B cell (primary cell): ENCODE measurements around the gene HIF3A. TPM values are rescaled to one million over a fixed set of nuclear protein-coding genes. Genes with fewer than 3 reads are reported as not detected.

Experiments
- ATAC-seq: fragments of 200-7000 bp; cut with Tn5 transposase; one replicate; pipeline ENCODE4 v1.10.0; 2021; ENCODE audit warnings: low read depth, mild to moderate bottlenecking, moderate number of reproducible peaks, moderate library complexity
- CTCF ChIA-PET: fragments of 350-600 bp; sonication (Branson Sonifier 250); formaldehyde crosslinking; loops from one replicate; lab custom pipeline; 2021; ENCODE audit warnings: antibody characterized with exemption, inconsistent platforms; lab: Charles Lee
- POLR2A ChIA-PET: fragments of 350-600 bp; sonication (Branson Sonifier 250); formaldehyde crosslinking; loops from one replicate; lab custom pipeline; 2021; ENCODE audit warnings: antibody characterized with exemption; lab: Charles Lee
- DNase-seq: peaks from one replicate; pipeline ENCODE4 v3.0.0; 2013
- H2AFZ ChIP-seq: 2 replicates; pipeline ENCODE4 v1.6.1; 2012; ENCODE audit warnings: mild to moderate bottlenecking, low read depth, low read length; ENCODE audit not compliant: insufficient read depth, poor library complexity, severe bottlenecking
- H3K27ac ChIP-seq, 2 donors: 1 replicate in 1 of 2; 2 replicates in 1 of 2; pipeline ENCODE4 v1.5.1; 2012 to 2013; ENCODE audit warnings: low read length in 2 of 2, mild to moderate bottlenecking in 2 of 2, moderate library complexity in 1 of 2
- H3K27me3 ChIP-seq, 4 experiments: fragments of 200-600 bp in 1 of 4; sonication (generic) in 1 of 4; replicated peaks in 1 of 4; 1 replicate in 2 of 4; 2 replicates in 2 of 4; pipeline versions ENCODE4 v1.6.1 to v1.7.0; 2013 to 2016; ENCODE audit warnings: low read length in 3 of 4, mild to moderate bottlenecking in 2 of 4, mixed read lengths in 1 of 4, moderate library complexity in 1 of 4; ENCODE audit not compliant: insufficient read depth in 4 of 4, control insufficient read depth in 3 of 4; ENCODE audit errors: control extremely low read depth in 1 of 4
- H3K36me3 ChIP-seq, 2 experiments: replicated peaks in 1 of 2; 1 replicate in 1 of 2; 2 replicates in 1 of 2; pipeline versions ENCODE4 v1.6.1 to v1.7.1; 2013; ENCODE audit warnings: low read length in 1 of 2; ENCODE audit not compliant: insufficient read depth in 2 of 2, control insufficient read depth in 1 of 2; ENCODE audit errors: control extremely low read depth in 1 of 2, extremely low read depth in 1 of 2
- H3K4me1 ChIP-seq, 2 donors: fragments of 200-600 bp in 1 of 2; sonication (generic) in 1 of 2; 1 replicate in 1 of 2; 2 replicates in 1 of 2; pipeline versions ENCODE4 v1.5.1 to v1.6.1; 2013 to 2017; ENCODE audit warnings: low read length in 2 of 2; ENCODE audit not compliant: control insufficient read depth in 2 of 2, insufficient read depth in 2 of 2
- H3K4me2 ChIP-seq: replicated peaks from 2 replicates; pipeline ENCODE3; 2012; ENCODE audit warnings: mild to moderate bottlenecking, low read depth, low read length; ENCODE audit not compliant: poor library complexity, severe bottlenecking
- H3K4me3 ChIP-seq, 5 experiments: fragments of 200-600 bp in 1 of 5; sonication (generic) in 1 of 5; 1 replicate in 3 of 5; 2 replicates in 2 of 5; pipeline versions ENCODE4 v1.5.1 to v1.7.0; 2011 to 2016; ENCODE audit warnings: low read length in 4 of 5, mild to moderate bottlenecking in 4 of 5, low read depth in 2 of 5, control low read depth in 1 of 5, moderate library complexity in 1 of 5; ENCODE audit not compliant: insufficient read depth in 1 of 5; ENCODE audit errors: control extremely low read depth in 1 of 5, extremely low read depth in 1 of 5
- H3K79me2 ChIP-seq: fragments of 200-600 bp; sonication (generic); one replicate; pipeline ENCODE4 v1.6.0; 2016; ENCODE audit warnings: low read length; ENCODE audit not compliant: control insufficient read depth, insufficient read depth
- H3K9ac ChIP-seq: fragments of 200-600 bp; sonication (generic); 2 replicates; pipeline ENCODE4 v1.6.1; 2017; ENCODE audit warnings: mild to moderate bottlenecking, low read length, moderate library complexity
- H3K9me3 ChIP-seq, 3 donors: one replicate each; pipeline versions ENCODE4 v1.6.1 to v1.7.1; 2013; ENCODE audit warnings: low read length in 2 of 3; ENCODE audit not compliant: control insufficient read depth in 2 of 3, insufficient read depth in 1 of 3; ENCODE audit errors: control extremely low read depth in 1 of 3
- H4K20me1 ChIP-seq: 2 replicates; pipeline ENCODE4 v1.6.0; 2012; ENCODE audit warnings: mild to moderate bottlenecking, low read length; ENCODE audit not compliant: insufficient read depth, control insufficient read depth, poor library complexity, severe bottlenecking
- H3K27ac Mint-ChIP-seq: one replicate; pipeline ENCODE4 v1.8.0; 2021; ENCODE audit warnings: mixed read lengths
- H3K27me3 Mint-ChIP-seq: one replicate; pipeline ENCODE4 v1.8.0; 2021; ENCODE audit warnings: mixed read lengths
- H3K4me1 Mint-ChIP-seq: one replicate; pipeline ENCODE4 v1.8.0; 2021; ENCODE audit warnings: mixed read lengths
- H3K4me3 Mint-ChIP-seq: one replicate; pipeline ENCODE4 v1.8.0; 2021; ENCODE audit warnings: mixed read lengths
- H3K9me3 Mint-ChIP-seq: one replicate; pipeline ENCODE4 v1.8.0; 2022; ENCODE audit warnings: mixed read lengths; ENCODE audit not compliant: insufficient read depth
- CTCF ChIP-seq: fragments of 200-600 bp; IDR thresholded peaks from one replicate; pipeline ENCODE4 v1.8.0; 2022; ENCODE audit warnings: antibody characterized with exemption, mild to moderate bottlenecking
- EZH2 ChIP-seq: IDR thresholded peaks from 2 replicates; pipeline ENCODE4 v1.6.1; 2012; ENCODE audit warnings: borderline replicate concordance, low read depth, mild to moderate bottlenecking, moderate library complexity, low read length; ENCODE audit not compliant: insufficient read depth, poor library complexity, severe bottlenecking
- WGBS: methylation state at CpG from one replicate; pipeline ENCODE4 v1.1.5; 2013; ENCODE audit warnings: missing lambda C conversion rate; ENCODE audit not compliant: insufficient coverage; 5-methylcytosine and 5-hydroxymethylcytosine counted together
- intact Hi-C: fragments of 100-400 bp; cut with micrococcal nuclease; formaldehyde crosslinking; loops from one replicate; pipeline ENCODE4 v1.10.0; 2022
- polyA plus RNA-seq: library from polyadenylated mRNA; depleted of rRNA; stranded (reverse); fragments of >200 nt; gene quantifications from 2 replicates; pipeline ENCODE4 v1.2.3, GENCODE V29; 2012
- total RNA-seq, 2 donors: library from RNA; stranded (reverse); fragments of 120-200 nt in 1 of 2; gene quantifications; 1 replicate in 1 of 2; 2 replicates in 1 of 2; pipeline versions ENCODE4 v1.2.3 to v1.2.4, GENCODE V29; 2013 to 2022

Gene HIF3A
- total and polyA plus RNA-seq, 2 donors (not counting 1 experiment from before 2014, with no cell fraction given), result not detected

GRCh38 chr19:46296202-46296480, 701 bp upstream of the HIF3A start:
- no peak for DNase-seq
- peaks cover 0 to 42% (median 4%) of the 10 kb centered on the region in 4 experiments for H3K27me3 ChIP-seq
- Mint-ChIP-seq H3K9me3 (no peaks in the 10 kb centered on the region), H3K4me3 (no peak overlapping the region), H3K4me1 (no peaks in the 10 kb centered on the region), H3K27me3 (peaks cover 40% of the 10 kb centered on the region), H3K27ac (no peak overlapping the region)
- H3K79me2 ChIP-seq, result no peaks in the 10 kb centered on the region
- intact Hi-C loops, result no loop called here
- H2AFZ ChIP-seq, result no peak overlapping the region
- POLR2A ChIA-PET, result no interaction called here
- CTCF ChIA-PET, result no interaction called here
- no peak overlapping the region for H3K4me3 ChIP-seq
- no peaks in the 10 kb centered on the region for H3K36me3 ChIP-seq
- no peaks in the 10 kb centered on the region for H4K20me1 ChIP-seq
- no peak overlapping the region for H3K9ac ChIP-seq
- WGBS, result 40% methylated on average over 1 of the region's 3 CpGs
- no peak overlapping the region for H3K27ac ChIP-seq
- no peaks in the 10 kb centered on the region for H3K4me1 ChIP-seq
- H3K4me2 ChIP-seq, result no peak overlapping the region
- TF ChIP-seq CTCF (no peak), EZH2 (no peak)
- peaks cover 0 to 4% (median 2%) of the 10 kb centered on the region in 3 donors for H3K9me3 ChIP-seq
- ATAC-seq, result no peak

GRCh38 chr19:46297700-46298478, 1.0 kb downstream of the HIF3A start:
- Mint-ChIP-seq H3K27ac (no peak overlapping the region), H3K4me3 (no peak overlapping the region), H3K9me3 (no peaks in the 10 kb centered on the region), H3K4me1 (no peaks in the 10 kb centered on the region), H3K27me3 (peaks cover 40% of the 10 kb centered on the region)
- H3K79me2 ChIP-seq, result no peaks in the 10 kb centered on the region
- no peak for DNase-seq
- no peak overlapping the region for H2AFZ ChIP-seq
- H3K4me1 ChIP-seq, result no peaks in the 10 kb centered on the region
- no peak for ATAC-seq
- H3K27ac ChIP-seq, result no peak overlapping the region
- intact Hi-C loops, result no loop called here
- H3K9ac ChIP-seq, result no peak overlapping the region
- no peak overlapping the region for H3K4me2 ChIP-seq
- H4K20me1 ChIP-seq, result no peaks in the 10 kb centered on the region
- no peaks in the 10 kb centered on the region for H3K36me3 ChIP-seq
- no peak for TF ChIP-seq EZH2
- TF ChIP-seq CTCF, result no peak
- peaks cover 0 to 3% (median 0%) of the 10 kb centered on the region in 3 donors for H3K9me3 ChIP-seq
- ChIA-PET CTCF (no interaction called here), POLR2A (no interaction called here)
- H3K4me3 ChIP-seq, result no peak overlapping the region
- WGBS, result 56% methylated on average over 18 of the region's 19 CpGs
- H3K27me3 ChIP-seq, result peaks cover 0 to 40% (median 4%) of the 10 kb centered on the region in 4 experiments
